HepG2 (cell line): ENCODE results near the gene MGAT2. TPM values are rescaled to one million over a fixed set of nuclear protein-coding genes. Genes with fewer than 3 reads are reported as not detected.

ENCODE experiments used
- ARHGAP35 ChIP-seq: sonication (generic); formaldehyde crosslinking; IDR thresholded peaks from 2 replicates; pipeline ENCODE4 v1.9.0; 2022; ENCODE audit warnings: mild to moderate bottlenecking, inconsistent platforms, moderate library complexity, missing genetic modification reagents, borderline replicate concordance
- ASH2L ChIP-seq: fragments of 300-600, 200-600 bp; sonication (generic); IDR thresholded peaks from 2 replicates; pipeline ENCODE4 v1.7.0; 2017; ENCODE audit warnings: low read depth, mild to moderate bottlenecking, moderate library complexity, mixed read lengths, low read length; ENCODE audit not compliant: insufficient read length
- POLR2AphosphoS2 ChIP-seq: IDR thresholded peaks from 2 replicates; pipeline ENCODE4 v1.6.1; 2011; ENCODE audit warnings: low read depth, low read length, improper control_type of control experiment
- RBM22 ChIP-seq: fragments of 200-400 bp; formaldehyde crosslinking; optimal IDR thresholded peaks from 2 replicates; pipeline ENCODE3; 2017; ENCODE audit warnings: mild to moderate bottlenecking, low read length, moderate library complexity
- RFX5 ChIP-seq: IDR thresholded peaks from 2 replicates; pipeline ENCODE4 v1.6.1; 2011; ENCODE audit warnings: low read depth, low read length, improper control_type of control experiment
- SRSF4 ChIP-seq: fragments of 200-400 bp; formaldehyde crosslinking; IDR thresholded peaks from one replicate; pipeline ENCODE4 v1.6.1; 2018; ENCODE audit warnings: mild to moderate bottlenecking, low read depth, low read length, moderate library complexity; ENCODE audit not compliant: poor library complexity, severe bottlenecking
- ZNF589 ChIP-seq: sonication (generic); formaldehyde crosslinking; conservative IDR thresholded peaks from 2 replicates; pipeline ENCODE4 v1.8.0; 2022; ENCODE audit warnings: mild to moderate bottlenecking, moderate library complexity, missing genetic modification reagents
- ZSCAN31 ChIP-seq: sonication (generic); formaldehyde crosslinking; IDR thresholded peaks from 2 replicates; pipeline ENCODE4 v1.5.0; 2020; ENCODE audit warnings: low read depth, mild to moderate bottlenecking, missing genetic modification reagents
- polyA plus RNA-seq, 8 experiments: library from polyadenylated mRNA; depleted of rRNA in 3 of 8; stranded (reverse) in 7 of 8; unstranded in 1 of 8; fragments of >200 nt; fragmentation: Illumina TruSeq in 4 of 8; extraction: Trizol in 4 of 8; gene quantifications; 2 replicates each; pipeline versions ENCODE4 v1.2.1 to v1.2.3, GENCODE V29; 2011 to 2016; ENCODE audit warnings: low read depth in 4 of 8, missing spikeins in 1 of 8, mixed read lengths in 1 of 8; ENCODE audit not compliant: insufficient read depth in 1 of 8
- total RNA-seq, 5 experiments: library from RNA; depleted of rRNA; stranded (reverse); fragments of >200 nt; fragmentation: Illumina TruSeq; extraction: Trizol; gene quantifications; 2 replicates each; pipeline ENCODE4 v1.2.3, GENCODE V29; 2016; ENCODE audit warnings: low read depth in 1 of 5
- TF ChIP-seq, protein P1 (sequence below): fragments of 450-650 bp; IDR thresholded peaks from 2 replicates; pipeline ENCODE4 v1.6.1; 2017; ENCODE audit warnings: mild to moderate bottlenecking
- TF ChIP-seq, protein P2 (sequence below): sonication (generic); formaldehyde crosslinking; conservative IDR thresholded peaks from 2 replicates; pipeline ENCODE4 v1.8.0; 2022; ENCODE audit warnings: low read depth, missing genetic modification reagents
- TF ChIP-seq, protein P3 (sequence below): sonication (generic); formaldehyde crosslinking; IDR thresholded peaks from 2 replicates; pipeline ENCODE4 v1.4.0; 2020; ENCODE audit warnings: mild to moderate bottlenecking, missing genetic modification reagents
- TF ChIP-seq, protein P4 (sequence below): sonication (generic); formaldehyde crosslinking; IDR thresholded peaks from 2 replicates; pipeline ENCODE4 v1.8.1; 2023; ENCODE audit warnings: mild to moderate bottlenecking, inconsistent platforms, moderate library complexity, missing genetic modification reagents, borderline replicate concordance
- TF ChIP-seq, protein P5 (sequence below): sonication (generic); formaldehyde crosslinking; IDR thresholded peaks from 2 replicates; pipeline ENCODE4 v1.8.0; 2022; ENCODE audit warnings: mild to moderate bottlenecking, missing genetic modification reagents, borderline replicate concordance
- TF ChIP-seq, protein P6 (sequence below): sonication (generic); formaldehyde crosslinking; IDR thresholded peaks from 2 replicates; pipeline ENCODE4 v1.4.0; 2020; ENCODE audit warnings: mild to moderate bottlenecking, missing genetic modification reagents, borderline replicate concordance

Gene MGAT2
- total and polyA plus RNA-seq, 2 of the 13 experiments (the other 11 are each of a cell fraction or from before 2014, with no cell fraction given), result 12.9 to 51.9 TPM

DNA sequence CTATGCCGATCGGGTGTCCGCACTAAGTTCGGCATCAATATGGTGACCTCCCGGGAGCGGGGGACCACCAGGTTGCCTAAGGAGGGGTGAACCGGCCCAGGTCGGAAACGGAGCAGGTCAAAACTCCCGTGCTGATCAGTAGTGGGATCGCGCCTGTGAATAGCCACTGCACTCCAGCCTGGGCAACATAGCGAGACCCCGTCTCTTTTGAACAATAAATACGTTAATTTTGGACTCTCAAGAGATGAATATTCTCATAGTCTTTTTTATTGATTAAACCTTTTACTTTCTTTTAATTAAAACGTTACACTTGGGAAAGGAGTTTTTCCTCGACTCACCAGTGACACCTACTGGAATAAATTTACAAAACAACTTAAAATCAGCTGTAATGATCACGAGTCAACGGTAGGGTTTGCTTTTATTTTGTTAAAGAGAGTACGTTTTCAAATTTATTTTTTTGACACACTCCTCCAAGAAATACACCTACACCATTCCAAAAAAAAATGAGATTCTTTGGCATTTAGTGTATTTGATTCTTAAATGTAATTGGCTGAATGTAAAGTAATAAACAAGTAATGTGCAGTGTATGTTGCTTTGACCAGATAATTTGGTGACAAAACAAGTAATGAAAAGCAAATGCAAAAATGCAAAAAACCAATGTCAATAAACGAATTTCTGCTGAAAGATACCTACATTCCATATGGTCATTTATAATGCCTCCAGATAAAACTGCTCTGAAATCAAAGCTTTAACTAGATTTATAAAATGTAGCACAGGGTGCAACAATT, 33.7 kb upstream of the MGAT2 start (continued):
- TF ChIP-seq POLR2AphosphoS2 (no peak), SRSF4 (no peak), ZSCAN31 (CRISPR knock-in tag) (no peak), ZNF589 (no peak), ARHGAP35 (CRISPR knock-in tag) (no peak), RFX5 (no peak; the same call in 1 of the 2 replicates), ASH2L (peak; percentile 73), RBM22 (no peak)
- TF ChIP-seq, protein P1, sequence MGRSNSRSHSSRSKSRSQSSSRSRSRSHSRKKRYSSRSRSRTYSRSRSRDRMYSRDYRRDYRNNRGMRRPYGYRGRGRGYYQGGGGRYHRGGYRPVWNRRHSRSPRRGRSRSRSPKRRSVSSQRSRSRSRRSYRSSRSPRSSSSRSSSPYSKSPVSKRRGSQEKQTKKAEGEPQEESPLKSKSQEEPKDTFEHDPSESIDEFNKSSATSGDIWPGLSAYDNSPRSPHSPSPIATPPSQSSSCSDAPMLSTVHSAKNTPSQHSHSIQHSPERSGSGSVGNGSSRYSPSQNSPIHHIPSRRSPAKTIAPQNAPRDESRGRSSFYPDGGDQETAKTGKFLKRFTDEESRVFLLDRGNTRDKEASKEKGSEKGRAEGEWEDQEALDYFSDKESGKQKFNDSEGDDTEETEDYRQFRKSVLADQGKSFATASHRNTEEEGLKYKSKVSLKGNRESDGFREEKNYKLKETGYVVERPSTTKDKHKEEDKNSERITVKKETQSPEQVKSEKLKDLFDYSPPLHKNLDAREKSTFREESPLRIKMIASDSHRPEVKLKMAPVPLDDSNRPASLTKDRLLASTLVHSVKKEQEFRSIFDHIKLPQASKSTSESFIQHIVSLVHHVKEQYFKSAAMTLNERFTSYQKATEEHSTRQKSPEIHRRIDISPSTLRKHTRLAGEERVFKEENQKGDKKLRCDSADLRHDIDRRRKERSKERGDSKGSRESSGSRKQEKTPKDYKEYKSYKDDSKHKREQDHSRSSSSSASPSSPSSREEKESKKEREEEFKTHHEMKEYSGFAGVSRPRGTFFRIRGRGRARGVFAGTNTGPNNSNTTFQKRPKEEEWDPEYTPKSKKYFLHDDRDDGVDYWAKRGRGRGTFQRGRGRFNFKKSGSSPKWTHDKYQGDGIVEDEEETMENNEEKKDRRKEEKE, result no peak
- TF ChIP-seq, protein P2, sequence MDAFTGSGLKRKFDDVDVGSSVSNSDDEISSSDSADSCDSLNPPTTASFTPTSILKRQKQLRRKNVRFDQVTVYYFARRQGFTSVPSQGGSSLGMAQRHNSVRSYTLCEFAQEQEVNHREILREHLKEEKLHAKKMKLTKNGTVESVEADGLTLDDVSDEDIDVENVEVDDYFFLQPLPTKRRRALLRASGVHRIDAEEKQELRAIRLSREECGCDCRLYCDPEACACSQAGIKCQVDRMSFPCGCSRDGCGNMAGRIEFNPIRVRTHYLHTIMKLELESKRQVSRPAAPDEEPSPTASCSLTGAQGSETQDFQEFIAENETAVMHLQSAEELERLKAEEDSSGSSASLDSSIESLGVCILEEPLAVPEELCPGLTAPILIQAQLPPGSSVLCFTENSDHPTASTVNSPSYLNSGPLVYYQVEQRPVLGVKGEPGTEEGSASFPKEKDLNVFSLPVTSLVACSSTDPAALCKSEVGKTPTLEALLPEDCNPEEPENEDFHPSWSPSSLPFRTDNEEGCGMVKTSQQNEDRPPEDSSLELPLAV (CRISPR knock-in tag), result no peak
- TF ChIP-seq, protein P3, sequence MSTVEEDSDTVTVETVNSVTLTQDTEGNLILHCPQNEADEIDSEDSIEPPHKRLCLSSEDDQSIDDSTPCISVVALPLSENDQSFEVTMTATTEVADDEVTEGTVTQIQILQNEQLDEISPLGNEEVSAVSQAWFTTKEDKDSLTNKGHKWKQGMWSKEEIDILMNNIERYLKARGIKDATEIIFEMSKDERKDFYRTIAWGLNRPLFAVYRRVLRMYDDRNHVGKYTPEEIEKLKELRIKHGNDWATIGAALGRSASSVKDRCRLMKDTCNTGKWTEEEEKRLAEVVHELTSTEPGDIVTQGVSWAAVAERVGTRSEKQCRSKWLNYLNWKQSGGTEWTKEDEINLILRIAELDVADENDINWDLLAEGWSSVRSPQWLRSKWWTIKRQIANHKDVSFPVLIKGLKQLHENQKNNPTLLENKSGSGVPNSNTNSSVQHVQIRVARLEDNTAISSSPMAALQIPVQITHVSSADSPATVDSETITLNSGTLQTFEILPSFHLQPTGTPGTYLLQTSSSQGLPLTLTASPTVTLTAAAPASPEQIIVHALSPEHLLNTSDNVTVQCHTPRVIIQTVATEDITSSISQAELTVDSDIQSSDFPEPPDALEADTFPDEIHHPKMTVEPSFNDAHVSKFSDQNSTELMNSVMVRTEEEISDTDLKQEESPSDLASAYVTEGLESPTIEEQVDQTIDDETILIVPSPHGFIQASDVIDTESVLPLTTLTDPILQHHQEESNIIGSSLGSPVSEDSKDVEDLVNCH, result no peak
- TF ChIP-seq, protein P4, sequence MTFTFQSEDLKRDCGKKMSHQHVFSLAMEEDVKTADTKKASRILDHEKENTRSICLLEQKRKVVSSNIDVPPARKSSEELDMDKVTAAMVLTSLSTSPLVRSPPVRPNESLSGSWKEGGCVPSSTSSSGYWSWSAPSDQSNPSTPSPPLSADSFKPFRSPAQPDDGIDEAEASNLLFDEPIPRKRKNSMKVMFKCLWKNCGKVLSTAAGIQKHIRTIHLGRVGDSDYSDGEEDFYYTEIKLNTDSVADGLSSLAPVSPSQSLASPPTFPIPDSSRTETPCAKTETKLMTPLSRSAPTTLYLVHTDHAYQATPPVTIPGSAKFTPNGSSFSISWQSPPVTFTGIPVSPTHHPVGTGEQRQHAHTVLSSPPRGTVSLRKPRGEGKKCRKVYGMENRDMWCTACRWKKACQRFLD (CRISPR knock-in tag), result no peak
- TF ChIP-seq, protein P5, sequence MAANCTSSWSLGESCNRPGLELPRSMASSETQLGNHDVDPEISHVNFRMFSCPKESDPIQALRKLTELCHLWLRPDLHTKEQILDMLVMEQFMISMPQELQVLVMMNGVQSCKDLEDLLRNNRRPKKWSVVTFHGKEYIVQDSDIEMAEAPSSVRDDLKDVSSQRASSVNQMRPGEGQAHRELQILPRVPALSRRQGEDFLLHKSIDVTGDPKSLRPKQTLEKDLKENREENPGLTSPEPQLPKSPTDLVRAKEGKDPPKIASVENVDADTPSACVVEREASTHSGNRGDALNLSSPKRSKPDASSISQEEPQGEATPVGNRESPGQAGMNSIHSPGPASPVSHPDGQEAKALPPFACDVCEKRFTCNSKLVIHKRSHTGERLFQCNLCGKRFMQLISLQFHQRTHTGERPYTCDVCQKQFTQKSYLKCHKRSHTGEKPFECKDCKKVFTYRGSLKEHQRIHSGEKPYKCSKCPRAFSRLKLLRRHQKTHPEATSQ (CRISPR knock-in tag), result no peak
- TF ChIP-seq, protein P6, sequence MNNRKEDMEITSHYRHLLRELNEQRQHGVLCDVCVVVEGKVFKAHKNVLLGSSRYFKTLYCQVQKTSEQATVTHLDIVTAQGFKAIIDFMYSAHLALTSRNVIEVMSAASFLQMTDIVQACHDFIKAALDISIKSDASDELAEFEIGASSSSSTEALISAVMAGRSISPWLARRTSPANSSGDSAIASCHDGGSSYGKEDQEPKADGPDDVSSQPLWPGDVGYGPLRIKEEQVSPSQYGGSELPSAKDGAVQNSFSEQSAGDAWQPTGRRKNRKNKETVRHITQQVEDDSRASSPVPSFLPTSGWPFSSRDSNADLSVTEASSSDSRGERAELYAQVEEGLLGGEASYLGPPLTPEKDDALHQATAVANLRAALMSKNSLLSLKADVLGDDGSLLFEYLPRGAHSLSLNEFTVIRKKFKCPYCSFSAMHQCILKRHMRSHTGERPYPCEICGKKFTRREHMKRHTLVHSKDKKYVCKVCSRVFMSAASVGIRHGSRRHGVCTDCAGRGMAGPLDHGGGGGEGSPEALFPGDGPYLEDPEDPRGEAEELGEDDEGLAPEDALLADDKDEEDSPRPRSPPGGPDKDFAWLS, result no peak
